GM19193 (cell line): ENCODE data around the gene MRPL21.

Source experiments
- POLR2A ChIP-seq: IDR thresholded peaks from 4 replicates; pipeline ENCODE4 v1.6.1; 2011; ENCODE audit not compliant: insufficient read depth, insufficient read length; ENCODE audit errors: extremely low read depth

Gene MRPL21

GRCh38 chr11:68903288-68904247, at the start of gene MRPL21, which contains the start of gene IGHMBP2:
Gene MRPL21 (minus strand): TSS chr11:68903832. CDS start chr11:68903810, 22 bp downstream.
Gene IGHMBP2 (plus strand): TSS chr11:68903891. CDS start chr11:68903953, 62 bp downstream.
- TF ChIP-seq POLR2A = peak; percentile 93

GRCh38 chr11:68950762-68951161, 47.1 kb upstream of the MRPL21 start:
- no peak for TF ChIP-seq POLR2A

- TF ChIP-seq POLR2A = no peak
Observed at GRCh38 chr11:68950270-68950669, 46.6 kb upstream of the MRPL21 start.

GRCh38 chr11:68948935-68949334, 45.3 kb upstream of the MRPL21 start:
- TF ChIP-seq POLR2A = no peak

GRCh38 chr11:68948496-68948895, 44.9 kb upstream of the MRPL21 start:
- no peak for TF ChIP-seq POLR2A

GRCh38 chr11:68947151-68947550, 43.5 kb upstream of the MRPL21 start:
- no peak for TF ChIP-seq POLR2A

- TF ChIP-seq POLR2A = no peak
Observed at GRCh38 chr11:68946416-68947090, 42.9 kb upstream of the MRPL21 start.

- TF ChIP-seq POLR2A = no peak
Observed at GRCh38 chr11:68942751-68943271, 39.2 kb upstream of the MRPL21 start.

- no peak for TF ChIP-seq POLR2A
Observed at GRCh38 chr11:68942095-68942620, 38.5 kb upstream of the MRPL21 start.

- no peak for TF ChIP-seq POLR2A
Observed at GRCh38 chr11:68941324-68942094, 37.9 kb upstream of the MRPL21 start.

- no peak for TF ChIP-seq POLR2A
Observed at GRCh38 chr11:68940651-68941323, 37.2 kb upstream of the MRPL21 start.

GRCh38 chr11:68939583-68940555, 36.2 kb upstream of the MRPL21 start:
- TF ChIP-seq POLR2A = no peak
